ENCODE measurements around the gene MSX1.

DNA sequence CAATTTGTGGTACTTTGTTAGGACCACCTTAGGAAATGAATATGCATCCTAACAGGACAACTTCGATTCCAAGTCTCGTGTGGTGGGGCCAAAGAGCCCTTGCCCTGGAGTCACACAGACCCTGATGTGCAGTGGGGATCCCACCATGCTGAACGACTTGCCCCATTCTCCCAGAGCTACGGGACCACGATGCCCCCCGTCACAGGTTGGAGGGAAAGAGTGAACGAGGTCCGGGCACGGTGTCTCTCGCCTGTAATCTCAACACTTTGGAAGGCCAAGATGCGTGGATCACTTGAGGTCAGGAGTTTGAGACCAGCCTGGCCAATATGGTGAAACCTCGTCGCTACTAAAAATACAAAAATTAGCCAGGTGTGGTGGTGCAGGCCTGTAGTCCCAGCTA lies 14.4 kb upstream of the MSX1 start:
- TF ChIP-seq, protein P1, sequence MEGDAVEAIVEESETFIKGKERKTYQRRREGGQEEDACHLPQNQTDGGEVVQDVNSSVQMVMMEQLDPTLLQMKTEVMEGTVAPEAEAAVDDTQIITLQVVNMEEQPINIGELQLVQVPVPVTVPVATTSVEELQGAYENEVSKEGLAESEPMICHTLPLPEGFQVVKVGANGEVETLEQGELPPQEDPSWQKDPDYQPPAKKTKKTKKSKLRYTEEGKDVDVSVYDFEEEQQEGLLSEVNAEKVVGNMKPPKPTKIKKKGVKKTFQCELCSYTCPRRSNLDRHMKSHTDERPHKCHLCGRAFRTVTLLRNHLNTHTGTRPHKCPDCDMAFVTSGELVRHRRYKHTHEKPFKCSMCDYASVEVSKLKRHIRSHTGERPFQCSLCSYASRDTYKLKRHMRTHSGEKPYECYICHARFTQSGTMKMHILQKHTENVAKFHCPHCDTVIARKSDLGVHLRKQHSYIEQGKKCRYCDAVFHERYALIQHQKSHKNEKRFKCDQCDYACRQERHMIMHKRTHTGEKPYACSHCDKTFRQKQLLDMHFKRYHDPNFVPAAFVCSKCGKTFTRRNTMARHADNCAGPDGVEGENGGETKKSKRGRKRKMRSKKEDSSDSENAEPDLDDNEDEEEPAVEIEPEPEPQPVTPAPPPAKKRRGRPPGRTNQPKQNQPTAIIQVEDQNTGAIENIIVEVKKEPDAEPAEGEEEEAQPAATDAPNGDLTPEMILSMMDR (conservative IDR thresholded peaks at IDR 0.05; ENCODE audit: low read length), result no peak
- TF ChIP-seq EZH2phosphoT487 (IDR thresholded peaks at IDR 0.05; ENCODE audit: borderline replicate concordance, low read depth, low read length), result no peak
